Left lung (tissue), 10 donors: Measurements from ENCODE around the gene EPSTI1. TPM values are rescaled to one million over a fixed set of nuclear protein-coding genes. Genes with fewer than 3 reads are reported as not detected.

Experiments used
- ATAC-seq: fragments of 200-7000 bp; cut with Tn5 transposase; one replicate; pipeline ENCODE4 v1.9.1; 2020; ENCODE audit warnings: moderate library complexity
- DNase-seq, 4 donors: peaks; one replicate each; pipeline ENCODE4 v3.0.0-alpha.2; 2013 to 2020
- H3K27ac ChIP-seq, 2 donors: fragments of 200-600 bp; sonication (generic) in 1 of 2; one replicate each; pipeline versions ENCODE4 v1.5.0 to v1.8.0; 2020 to 2021
- H3K27me3 ChIP-seq, 2 donors: fragments of 200-600 bp; sonication (generic) in 1 of 2; one replicate each; pipeline versions ENCODE4 v1.5.0 to v1.8.0; 2020 to 2021
- H3K36me3 ChIP-seq, 2 donors: fragments of 200-600 bp; sonication (generic) in 1 of 2; one replicate each; pipeline versions ENCODE4 v1.5.0 to v1.8.0; 2020 to 2021
- H3K4me1 ChIP-seq, 2 donors: fragments of 200-600 bp; one replicate each; pipeline ENCODE4 v1.8.0; 2021
- H3K4me3 ChIP-seq, 2 donors: fragments of 200-600 bp; sonication (generic) in 1 of 2; one replicate each; pipeline versions ENCODE4 v1.5.0 to v1.8.0; 2020 to 2021; ENCODE audit warnings: mild to moderate bottlenecking in 1 of 2
- H3K9me3 ChIP-seq, 2 donors: fragments of 200-600 bp; sonication (generic) in 1 of 2; one replicate each; pipeline versions ENCODE4 v1.5.0 to v1.8.0; 2020 to 2021
- CTCF ChIP-seq, 2 donors: fragments of 200-600 bp; sonication (generic) in 1 of 2; IDR thresholded peaks; one replicate each; pipeline versions ENCODE4 v1.5.0 to v1.8.0; 2021; ENCODE audit warnings: antibody characterized with exemption in 2 of 2
- intact Hi-C, 2 donors: fragments of 100-400 bp; cut with DNase I; formaldehyde crosslinking; loops; one replicate each; pipeline versions ENCODE4 v1.11.2 to v1.14.2; 2022
- polyA plus RNA-seq, 6 donors: library from polyadenylated mRNA; unstranded; fragments of 120-200 nt; gene quantifications; one replicate each; pipeline ENCODE4 v1.2.1, GENCODE V29; 2013; ENCODE audit not compliant: insufficient read length in 6 of 6
- total RNA-seq, 2 donors: library from RNA; stranded (reverse); fragmentation: NEBNext Ultra II Directional; extraction: Animal tissue kit (Norgen Biotek cat#: 25700); gene quantifications; one replicate each; pipeline ENCODE4 v1.2.1, GENCODE V29; 2021
- donor health status: DM: no; HTN: yes; CAD: no.
- donor health status: DM: no; HTN: no; CAD: no.

Gene EPSTI1
- total and polyA plus RNA-seq, 8 donors: 11.1 to 22.4 (median 14.1) TPM

GRCh38 chr13:42899266-42899665 is 92.8 kb downstream of the EPSTI1 start:
- DNase-seq: no peak
- Histone ChIP-seq H3K4me3 (no peak overlapping the region), H3K27me3 (no peaks in the 10 kb centered on the region), H3K9me3 (no peaks in the 10 kb centered on the region), H3K4me1 (peaks cover 0 to 3% of the 10 kb centered on the region in 2 donors), H3K36me3 (peaks cover 0 to 29% of the 10 kb centered on the region in 2 donors), H3K27ac (no peak overlapping the region)
- ATAC-seq: no peak
- no peak for TF ChIP-seq CTCF (IDR thresholded peaks at IDR 0.05)
- intact Hi-C loops: no loop called here

- DNase-seq (no peak), ATAC-seq (no peak)
- H3K27me3 ChIP-seq: no peaks in the 10 kb centered on the region
- TF ChIP-seq CTCF (IDR thresholded peaks at IDR 0.05): no peak
- peaks cover 0 to 20% of the 10 kb centered on the region in 2 donors for H3K4me1 ChIP-seq
- H3K4me3 ChIP-seq: no peak overlapping the region
- no peak overlapping the region for H3K27ac ChIP-seq
- no peaks in the 10 kb centered on the region for H3K9me3 ChIP-seq
- H3K36me3 ChIP-seq: peaks cover 0 to 23% of the 10 kb centered on the region in 2 donors
- intact Hi-C loops: no loop called here
These were observed 96.3 kb downstream of the EPSTI1 start for GRCh38 chr13:42895776-42896175.

GRCh38 chr13:42894765-42895243 is 97.2 kb downstream of the EPSTI1 start:
- DNase-seq (peak in 2 of 4 donors; percentile 65 to 80), ATAC-seq (no peak)
- peaks cover 0 to 20% of the 10 kb centered on the region in 2 donors for H3K4me1 ChIP-seq
- H3K4me3 ChIP-seq: no peak overlapping the region
- no peak overlapping the region for H3K27ac ChIP-seq
- TF ChIP-seq CTCF (IDR thresholded peaks at IDR 0.05): no peak
- intact Hi-C loops: no loop called here
- peaks cover 0 to 16% of the 10 kb centered on the region in 2 donors for H3K36me3 ChIP-seq
- H3K9me3 ChIP-seq: no peaks in the 10 kb centered on the region
- H3K27me3 ChIP-seq: no peaks in the 10 kb centered on the region

GRCh38 chr13:42893214-42893671 is 98.8 kb downstream of the EPSTI1 start:
- Histone ChIP-seq H3K9me3 (no peaks in the 10 kb centered on the region), H3K27me3 (no peaks in the 10 kb centered on the region), H3K4me1 (peaks cover 0 to 20% of the 10 kb centered on the region in 2 donors), H3K36me3 (peaks cover 0 to 22% of the 10 kb centered on the region in 2 donors), H3K27ac (peak overlapping the region in 1 of 2 donors; percentile 21), H3K4me3 (no peak overlapping the region)
- ATAC-seq: peak; percentile 19
- DNase-seq: no peak
- intact Hi-C loops: no loop called here
- no peak for TF ChIP-seq CTCF (IDR thresholded peaks at IDR 0.05)

GRCh38 chr13:42892760-42893159 is 99.3 kb downstream of the EPSTI1 start:
- H3K4me3 ChIP-seq: no peak overlapping the region
- TF ChIP-seq CTCF (IDR thresholded peaks at IDR 0.05): no peak
- no peaks in the 10 kb centered on the region for H3K27me3 ChIP-seq
- H3K4me1 ChIP-seq: peaks cover 0 to 20% of the 10 kb centered on the region in 2 donors
- DNase-seq (no peak), ATAC-seq (no peak)
- intact Hi-C loops: no loop called here
- H3K9me3 ChIP-seq: no peaks in the 10 kb centered on the region
- H3K27ac ChIP-seq: peak overlapping the region in 1 of 2 donors; percentile 21
- peaks cover 0 to 27% of the 10 kb centered on the region in 2 donors for H3K36me3 ChIP-seq
